Measurements from ENCODE around the gene TRMT2B. TPM values are rescaled to one million over a fixed set of nuclear protein-coding genes. Genes with fewer than 3 reads are reported as not detected.
"Not testable (repeated sequence)": the region's sequence is repeated elsewhere in the genome, so short reads cannot be mapped to it uniquely, and the experiment has no call there.

Gene TRMT2B
- total RNA-seq, 2 donors from 2014 or later: 25.7 to 29.2 TPM

GRCh38 chrX:101040197-101040596 lies 11.7 kb downstream of the TRMT2B start:
- ATAC-seq (replicated peaks): peak; percentile 96
- Mint-ChIP-seq H3K27me3 (no peaks in the 10 kb centered on the region), H3K4me1 (peaks cover 4% of the 10 kb centered on the region), H3K9me3 (no peaks in the 10 kb centered on the region), H3K36me3 (ENCODE audit: low read depth) (peaks cover 72% of the 10 kb centered on the region), H3K4me3 (peak overlapping the region; percentile 40), H3K27ac (peak overlapping the region; percentile 58)

DNA sequence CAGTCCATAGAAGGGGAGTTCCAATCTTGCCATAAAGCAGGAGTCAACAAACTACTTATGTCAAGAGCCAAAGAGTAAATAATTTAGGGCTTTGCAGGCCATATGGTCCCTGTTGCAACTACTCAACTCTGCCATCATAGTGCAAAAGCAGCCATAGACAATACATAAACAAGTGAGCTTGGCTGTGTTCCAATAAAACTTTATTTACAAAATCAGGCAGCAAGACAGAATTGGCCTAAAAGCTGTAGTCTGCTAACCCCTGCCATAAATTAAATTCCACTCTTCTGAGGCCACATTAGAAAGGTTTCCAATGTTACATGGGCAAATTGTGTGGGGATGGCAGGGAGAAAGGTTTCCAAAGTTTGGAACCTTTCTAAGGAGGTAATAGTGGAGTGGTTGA lies 14.7 kb downstream of the TRMT2B start:
- no peak overlapping the region for H3K4me3 Mint-ChIP-seq
- peaks cover 72% of the 10 kb centered on the region for H3K36me3 Mint-ChIP-seq (ENCODE audit: low read depth)
- no peaks in the 10 kb centered on the region for H3K27me3 Mint-ChIP-seq
- peaks cover 4% of the 10 kb centered on the region for H3K4me1 Mint-ChIP-seq
- no peak for ATAC-seq (replicated peaks)
- no peak overlapping the region for H3K27ac Mint-ChIP-seq
- H3K9me3 Mint-ChIP-seq: no peaks in the 10 kb centered on the region

- peaks cover 85% of the 10 kb centered on the region for H3K36me3 Mint-ChIP-seq (ENCODE audit: low read depth)
- H3K9me3 Mint-ChIP-seq: no peaks in the 10 kb centered on the region
- H3K4me3 Mint-ChIP-seq: no peak overlapping the region
- no peak overlapping the region for H3K27ac Mint-ChIP-seq
- ATAC-seq (replicated peaks): no peak
- peaks cover 3% of the 10 kb centered on the region for H3K4me1 Mint-ChIP-seq
- H3K27me3 Mint-ChIP-seq: no peaks in the 10 kb centered on the region
These were observed 22.2 kb downstream of the TRMT2B start for GRCh38 chrX:101029665-101030064.

GRCh38 chrX:101028562-101028961 lies 23.3 kb downstream of the TRMT2B start:
- Mint-ChIP-seq H3K4me3 (no peak overlapping the region), H3K27me3 (no peaks in the 10 kb centered on the region), H3K27ac (no peak overlapping the region), H3K9me3 (no peaks in the 10 kb centered on the region), H3K36me3 (ENCODE audit: low read depth) (peaks cover 81% of the 10 kb centered on the region), H3K4me1 (peaks cover 3% of the 10 kb centered on the region)
- no peak for ATAC-seq (replicated peaks)

GRCh38 chrX:101025126-101025525 lies 26.8 kb downstream of the TRMT2B start:
- Mint-ChIP-seq H3K9me3 (no peaks in the 10 kb centered on the region), H3K36me3 (ENCODE audit: low read depth) (peaks cover 86% of the 10 kb centered on the region), H3K4me3 (no peak overlapping the region), H3K4me1 (peaks cover 3% of the 10 kb centered on the region), H3K27me3 (no peaks in the 10 kb centered on the region), H3K27ac (no peak overlapping the region)
- no peak for ATAC-seq (replicated peaks)

DNA sequence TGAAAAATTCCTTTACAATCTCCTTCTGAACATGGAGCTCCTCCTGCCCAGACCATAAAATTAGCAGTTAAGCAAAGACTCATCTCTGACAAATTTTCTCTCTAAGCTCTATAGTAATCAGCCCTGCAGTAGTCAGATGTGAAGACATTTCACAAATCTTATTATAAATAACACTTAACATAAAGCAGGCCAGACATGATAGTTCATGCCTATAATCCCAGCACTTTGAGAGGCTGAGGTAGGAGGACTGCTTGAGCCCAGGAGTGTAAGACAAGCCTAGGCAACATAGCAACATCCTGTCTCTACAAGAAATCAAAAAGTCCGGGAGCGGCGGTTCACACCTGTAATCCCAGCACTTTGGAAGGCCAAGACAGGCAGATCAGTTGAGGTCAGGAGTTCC lies 29.9 kb downstream of the TRMT2B start:
- H3K4me3 Mint-ChIP-seq: no peak overlapping the region
- no peaks in the 10 kb centered on the region for H3K4me1 Mint-ChIP-seq
- H3K9me3 Mint-ChIP-seq: no peaks in the 10 kb centered on the region

GRCh38 chrX:101012031-101012430 lies 39.9 kb downstream of the TRMT2B start:
- H3K9me3 Mint-ChIP-seq: not testable (repeated sequence)

More for the DNA sequence above, 29.9 kb downstream of the TRMT2B start:
- ATAC-seq (replicated peaks): no peak
- H3K27ac Mint-ChIP-seq: no peak overlapping the region
- no peaks in the 10 kb centered on the region for H3K27me3 Mint-ChIP-seq
- H3K36me3 Mint-ChIP-seq (ENCODE audit: low read depth): peaks cover 86% of the 10 kb centered on the region

DNA sequence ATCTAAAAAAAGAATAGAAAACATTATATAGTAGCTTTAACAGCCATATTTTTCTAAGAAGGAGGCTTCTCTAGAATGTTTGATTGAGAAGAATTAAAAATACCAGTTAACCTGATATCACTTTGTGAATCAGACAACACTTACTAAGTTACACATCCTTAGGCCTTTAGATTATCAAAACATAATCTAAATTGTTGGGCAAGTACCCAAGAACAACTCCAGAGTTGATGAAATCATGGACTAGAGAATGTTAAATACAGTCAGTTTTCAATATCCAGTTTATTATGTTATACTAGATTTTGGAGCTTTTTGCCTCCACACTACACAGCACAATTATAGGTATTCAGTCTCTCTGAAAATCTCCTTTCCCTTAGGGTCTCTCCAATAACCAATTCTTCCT lies 42.8 kb downstream of the TRMT2B start:
- no peak overlapping the region for H3K4me3 Mint-ChIP-seq

More at GRCh38 chrX:101012031-101012430, 39.9 kb downstream of the TRMT2B start:
- ATAC-seq (replicated peaks); H3K27ac Mint-ChIP-seq; H3K4me1 Mint-ChIP-seq; H3K4me3 Mint-ChIP-seq; H3K27me3 Mint-ChIP-seq: not testable (repeated sequence)
- peaks cover 73% of the 10 kb centered on the region for H3K36me3 Mint-ChIP-seq (ENCODE audit: low read depth)

GRCh38 chrX:100999451-100999850 lies 52.5 kb downstream of the TRMT2B start:
- no peaks in the 10 kb centered on the region for H3K9me3 Mint-ChIP-seq
- peaks cover 8% of the 10 kb centered on the region for H3K4me1 Mint-ChIP-seq
- ATAC-seq (replicated peaks): no peak
- H3K4me3 Mint-ChIP-seq: no peak overlapping the region
- H3K27ac Mint-ChIP-seq: no peak overlapping the region
- no peaks in the 10 kb centered on the region for H3K27me3 Mint-ChIP-seq
- peaks cover 19% of the 10 kb centered on the region for H3K36me3 Mint-ChIP-seq (ENCODE audit: low read depth)

More for the DNA sequence above, 42.8 kb downstream of the TRMT2B start:
- no peaks in the 10 kb centered on the region for H3K9me3 Mint-ChIP-seq
- no peak overlapping the region for H3K27ac Mint-ChIP-seq
- no peaks in the 10 kb centered on the region for H3K4me1 Mint-ChIP-seq
- no peak for ATAC-seq (replicated peaks)
- H3K36me3 Mint-ChIP-seq (ENCODE audit: low read depth): peaks cover 78% of the 10 kb centered on the region
- H3K27me3 Mint-ChIP-seq: no peaks in the 10 kb centered on the region

GRCh38 chrX:100995469-100995868 lies 56.4 kb downstream of the TRMT2B start:
- H3K4me3 Mint-ChIP-seq: peak overlapping the region; percentile 45
- H3K9me3 Mint-ChIP-seq: no peaks in the 10 kb centered on the region
- peaks cover 5% of the 10 kb centered on the region for H3K36me3 Mint-ChIP-seq (ENCODE audit: low read depth)
- peak overlapping the region; percentile 63 for H3K27ac Mint-ChIP-seq
- no peaks in the 10 kb centered on the region for H3K27me3 Mint-ChIP-seq
- ATAC-seq (replicated peaks): peak; percentile 77
- peaks cover 13% of the 10 kb centered on the region for H3K4me1 Mint-ChIP-seq

GRCh38 chrX:100994352-100995281 lies 57.3 kb downstream of the TRMT2B start:
- Mint-ChIP-seq H3K4me3 (peak overlapping the region; percentile 45), H3K9me3 (no peaks in the 10 kb centered on the region), H3K27me3 (no peaks in the 10 kb centered on the region), H3K4me1 (peaks cover 13% of the 10 kb centered on the region), H3K27ac (peak overlapping the region; percentile 63), H3K36me3 (ENCODE audit: low read depth) (peaks cover 5% of the 10 kb centered on the region)
- ATAC-seq (replicated peaks): peak; percentile 92

- Mint-ChIP-seq H3K36me3 (ENCODE audit: low read depth) (peaks cover 5% of the 10 kb centered on the region), H3K27me3 (no peaks in the 10 kb centered on the region), H3K27ac (no peak overlapping the region), H3K4me1 (peaks cover 7% of the 10 kb centered on the region), H3K4me3 (no peak overlapping the region), H3K9me3 (no peaks in the 10 kb centered on the region)
- ATAC-seq (replicated peaks): no peak
These were observed 61.8 kb downstream of the TRMT2B start for GRCh38 chrX:100990139-100990538.

GRCh38 chrX:100984818-100985217 lies 67.1 kb downstream of the TRMT2B start:
- Mint-ChIP-seq H3K4me3 (no peak overlapping the region), H3K27me3 (no peaks in the 10 kb centered on the region), H3K9me3 (no peaks in the 10 kb centered on the region), H3K4me1 (no peaks in the 10 kb centered on the region), H3K36me3 (ENCODE audit: low read depth) (no peaks in the 10 kb centered on the region), H3K27ac (no peak overlapping the region)
- ATAC-seq (replicated peaks): no peak

- H3K27me3 Mint-ChIP-seq; ATAC-seq (replicated peaks): not testable (repeated sequence)
These were observed 70.4 kb downstream of the TRMT2B start for GRCh38 chrX:100981498-100981845.

More at GRCh38 chrX:100981498-100981845, 70.4 kb downstream of the TRMT2B start:
- H3K9me3 Mint-ChIP-seq; H3K27ac Mint-ChIP-seq; H3K4me3 Mint-ChIP-seq; H3K4me1 Mint-ChIP-seq; H3K36me3 Mint-ChIP-seq (ENCODE audit: low read depth): not testable (repeated sequence)

All from activated T-helper 17 cell treated with anti-CD3 and anti-CD28 coated beads, Interleukin-2, amount 50 U/mL, for 72 hours (primary cell).